ENCODE measurements around the gene TERT.

The TERT gene

GRCh38 chr5:1265461-1266455 lies 29.1 kb downstream of the TERT start:
- Histone ChIP-seq H3F3A (ENCODE audit: insufficient read depth) (no peaks in the 10 kb centered on the region), H3K4me2 (ENCODE audit: low read depth, low read length, poor library complexity, severe bottlenecking) (no peak overlapping the region), H4K20me1 (ENCODE audit: low read depth, low read length) (no peaks in the 10 kb centered on the region), H3K27me3 (ENCODE audit: low read length) (no peaks in the 10 kb centered on the region), H2AFZ (ENCODE audit: low read depth, low read length, severe bottlenecking) (no peak overlapping the region), H3K79me2 (ENCODE audit: insufficient read depth, low read length) (no peaks in the 10 kb centered on the region), H3K9me2 (replicated peaks; ENCODE audit: insufficient read depth, low read length) (no peaks in the 10 kb centered on the region), H3K9ac (ENCODE audit: low read length) (no peak overlapping the region), H3K4me3 (ENCODE audit: insufficient read depth, low read length, poor library complexity, severe bottlenecking) (no peak overlapping the region), H3K36me3 (ENCODE audit: low read length) (no peaks in the 10 kb centered on the region), H3K9me3 (ENCODE audit: insufficient read depth, low read length) (no peaks in the 10 kb centered on the region), H3K27ac (ENCODE audit: low read depth, low read length) (no peak overlapping the region)
- no peak for TF ChIP-seq EZH2phosphoT487 (conservative IDR thresholded peaks at IDR 0.05; ENCODE audit: low read length)
- no peak for TF ChIP-seq CTCF (IDR thresholded peaks at IDR 0.05; ENCODE audit: insufficient read depth, low read length, poor library complexity, severe bottlenecking)

GRCh38 chr5:1265026-1265425 lies 29.8 kb downstream of the TERT start:
- no peak for TF ChIP-seq CTCF (IDR thresholded peaks at IDR 0.05; ENCODE audit: insufficient read depth, low read length, poor library complexity, severe bottlenecking)
- TF ChIP-seq EZH2phosphoT487 (conservative IDR thresholded peaks at IDR 0.05; ENCODE audit: low read length), result no peak
- Histone ChIP-seq H4K20me1 (ENCODE audit: low read depth, low read length) (no peaks in the 10 kb centered on the region), H3K9ac (ENCODE audit: low read length) (no peak overlapping the region), H3K4me3 (ENCODE audit: insufficient read depth, low read length, poor library complexity, severe bottlenecking) (no peak overlapping the region), H3K36me3 (ENCODE audit: low read length) (no peaks in the 10 kb centered on the region), H3K27ac (ENCODE audit: low read depth, low read length) (no peak overlapping the region), H3K9me3 (ENCODE audit: insufficient read depth, low read length) (no peaks in the 10 kb centered on the region), H3K9me2 (replicated peaks; ENCODE audit: insufficient read depth, low read length) (no peaks in the 10 kb centered on the region), H3K27me3 (ENCODE audit: low read length) (no peaks in the 10 kb centered on the region), H2AFZ (ENCODE audit: low read depth, low read length, severe bottlenecking) (no peak overlapping the region), H3K4me2 (ENCODE audit: low read depth, low read length, poor library complexity, severe bottlenecking) (no peak overlapping the region), H3K79me2 (ENCODE audit: insufficient read depth, low read length) (no peaks in the 10 kb centered on the region), H3F3A (ENCODE audit: insufficient read depth) (no peaks in the 10 kb centered on the region)

GRCh38 chr5:1264211-1264610 lies 30.7 kb downstream of the TERT start:
- Histone ChIP-seq H4K20me1 (ENCODE audit: low read depth, low read length) (no peaks in the 10 kb centered on the region), H3K9me2 (replicated peaks; ENCODE audit: insufficient read depth, low read length) (no peaks in the 10 kb centered on the region), H3K27me3 (ENCODE audit: low read length) (no peaks in the 10 kb centered on the region), H3K9ac (ENCODE audit: low read length) (no peak overlapping the region), H3K4me2 (ENCODE audit: low read depth, low read length, poor library complexity, severe bottlenecking) (no peak overlapping the region), H3K9me3 (ENCODE audit: insufficient read depth, low read length) (no peaks in the 10 kb centered on the region), H3K4me3 (ENCODE audit: insufficient read depth, low read length, poor library complexity, severe bottlenecking) (no peak overlapping the region), H3K36me3 (ENCODE audit: low read length) (no peaks in the 10 kb centered on the region), H3K27ac (ENCODE audit: low read depth, low read length) (no peak overlapping the region), H2AFZ (ENCODE audit: low read depth, low read length, severe bottlenecking) (no peak overlapping the region), H3K79me2 (ENCODE audit: insufficient read depth, low read length) (no peaks in the 10 kb centered on the region), H3F3A (ENCODE audit: insufficient read depth) (no peaks in the 10 kb centered on the region)
- TF ChIP-seq CTCF (IDR thresholded peaks at IDR 0.05; ENCODE audit: insufficient read depth, low read length, poor library complexity, severe bottlenecking) (no peak), EZH2phosphoT487 (conservative IDR thresholded peaks at IDR 0.05; ENCODE audit: low read length) (no peak)
